Heart right ventricle (tissue), 16 donors: Measurements from ENCODE around the gene LYPD5. TPM values are rescaled to one million over a fixed set of nuclear protein-coding genes. Genes with fewer than 3 reads are reported as not detected.

Experiments used
- ATAC-seq, 8 donors: fragments of 200-7000 bp; cut with Tn5 transposase; one replicate each; pipeline ENCODE4 v1.9.1; 2020; ENCODE audit warnings: mild to moderate bottlenecking in 8 of 8, moderate library complexity in 8 of 8, moderate number of reproducible peaks in 1 of 8
- DNase-seq, 2 donors: peaks; one replicate each; pipeline ENCODE4 v3.0.0-alpha.2; 2020
- H3K27ac ChIP-seq, 10 donors: fragments of 200-600 bp; sonication (generic) in 2 of 10; one replicate each; pipeline versions ENCODE4 v1.5.0 to v1.8.0; 2020 to 2022; ENCODE audit warnings: mild to moderate bottlenecking in 3 of 10
- H3K27me3 ChIP-seq, 7 donors: fragments of 200-600 bp; one replicate each; pipeline ENCODE4 v1.8.0; 2021 to 2022; ENCODE audit warnings: mild to moderate bottlenecking in 2 of 7
- H3K36me3 ChIP-seq, 9 donors: fragments of 200-600 bp; sonication (generic) in 1 of 9; one replicate each; pipeline versions ENCODE4 v1.5.0 to v1.8.0; 2020 to 2022; ENCODE audit warnings: mild to moderate bottlenecking in 2 of 9
- H3K4me1 ChIP-seq, 9 donors: fragments of 200-600 bp; sonication (generic) in 1 of 9; one replicate each; pipeline versions ENCODE4 v1.5.0 to v1.8.0; 2020 to 2022; ENCODE audit warnings: mild to moderate bottlenecking in 4 of 9
- H3K4me3 ChIP-seq, 10 donors: fragments of 200-600 bp; sonication (generic) in 2 of 10; one replicate each; pipeline versions ENCODE4 v1.5.0 to v1.8.0; 2020 to 2022; ENCODE audit warnings: mild to moderate bottlenecking in 7 of 10, moderate library complexity in 2 of 10
- H3K9me3 ChIP-seq, 11 donors: fragments of 200-600 bp in 10 of 11; sonication (generic) in 2 of 11; one replicate each; pipeline versions ENCODE4 v1.5.0 to v1.8.0; 2013 to 2022; ENCODE audit warnings: mild to moderate bottlenecking in 2 of 11, control low read depth in 1 of 11, moderate library complexity in 1 of 11
- WGBS, 2 donors: extraction: QIAGEN DNeasy Blood & Tissue Kit; methylation state at CpG; one replicate each; pipeline ENCODE4 v1.1.7; 2013; ENCODE audit warnings: inconsistent platforms in 1 of 2; 5-methylcytosine and 5-hydroxymethylcytosine counted together
- intact Hi-C, 10 donors: fragments of 100-400 bp; cut with DNase I; formaldehyde crosslinking; loops; one replicate each; pipeline versions ENCODE4 v1.11.1 to v1.14.2; 2022
- polyA plus RNA-seq, 2 donors: library from polyadenylated mRNA; stranded (reverse); fragments of 200-250 nt; gene quantifications; one replicate each; pipeline ENCODE4 v1.2.3, GENCODE V29; 2013
- total RNA-seq, 10 donors: library from RNA; stranded (reverse); fragmentation: NEBNext Ultra II Directional in 3 of 10; extraction: Animal tissue kit (Norgen Biotek cat#: 25700) in 3 of 10; gene quantifications; one replicate each; pipeline versions ENCODE4 v1.2.1 to v1.2.4, GENCODE V29; 2021 to 2023
- TF ChIP-seq, protein P1 (sequence below), 9 donors: fragments of 200-600 bp; sonication (generic) in 2 of 9; IDR thresholded peaks; one replicate each; pipeline versions ENCODE4 v1.5.0 to v1.8.0; 2021 to 2022; ENCODE audit warnings: antibody characterized with exemption in 9 of 9, mild to moderate bottlenecking in 5 of 9, moderate library complexity in 1 of 9
- donor health status: Arrhythmogenic right ventricular cardiomyopathy.
- donor health status: ischemic (EF 13 %, LVEDD 7.1; RV severe dilation, severe dysfunction).
- donor health status: healthy with polysubstance abuse.
- donor health status: DM: no; HTN: yes; CAD: no.
- donor health status: DM: no; HTN: no; CAD: no.
- donor health status: ischemic (EF 25% LVEDD 6.9; RV normal size, moderate dysfunction).
- donor health status: ischemic (EF 25% LVEDD 5.7; RV mildly dilated, moderate dysfunction).
- donor health status: healthy.
- donor health status: DM: yes; HTN: yes; CAD: no.
- donor health status: Ischemic cardiomyopathy.
- donor health status: ischemic (EF 35%, LVEDD 5.7; RV mildly dilated, moderate dysfunction).
- donor health status: nonischemic (EF 11% LVEDD 7.7; RV severe dilation, severe dysfunction).
- donor health status: DM: yes; HTN: yes; CAD: no.
- donor health status: PGD.
- donor health status: ischemic (EF 29% LVEDD 5.4; RV normal size, mild dysfunction).
- donor health status: nonischemic (EF 23%, LVEDD 6.1; RV moderate dilation, normal function).

The LYPD5 gene
- total and polyA plus RNA-seq, 12 donors, result 0.24 to 5.3 (median 0.90) TPM

DNA sequence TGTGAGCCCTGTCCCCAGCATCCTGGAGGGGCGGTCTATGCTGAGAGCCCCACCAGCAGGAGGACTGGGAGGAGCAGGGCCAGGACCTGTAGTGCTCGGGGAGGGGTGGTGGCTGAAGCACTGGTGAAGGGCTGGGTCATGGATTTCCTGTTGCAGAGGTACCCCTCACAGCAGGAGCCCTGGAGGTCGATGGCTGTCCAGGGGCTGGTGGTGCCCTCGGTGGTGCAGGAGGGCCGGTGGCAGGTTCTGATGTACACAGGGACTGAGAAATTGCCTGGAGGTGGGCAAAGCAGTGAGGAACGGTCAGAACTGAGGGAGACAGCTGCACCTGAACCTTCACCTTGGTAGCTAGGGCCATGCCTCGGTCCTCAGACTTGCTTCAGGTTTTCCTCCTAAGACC is 4.7 kb downstream of the LYPD5 start:
- ATAC-seq (no peak), DNase-seq (no peak)
- Histone ChIP-seq H3K4me1 (peaks cover 0 to 18% (median 7%) of the 10 kb centered on the region in 9 donors), H3K36me3 (no peaks in the 10 kb centered on the region), H3K27ac (no peak overlapping the region), H3K9me3 (no peaks in the 10 kb centered on the region), H3K27me3 (peaks cover 0 to 61% (median 44%) of the 10 kb centered on the region in 7 donors), H3K4me3 (no peak overlapping the region)
- intact Hi-C loops, result no loop called here
- TF ChIP-seq, protein P1, sequence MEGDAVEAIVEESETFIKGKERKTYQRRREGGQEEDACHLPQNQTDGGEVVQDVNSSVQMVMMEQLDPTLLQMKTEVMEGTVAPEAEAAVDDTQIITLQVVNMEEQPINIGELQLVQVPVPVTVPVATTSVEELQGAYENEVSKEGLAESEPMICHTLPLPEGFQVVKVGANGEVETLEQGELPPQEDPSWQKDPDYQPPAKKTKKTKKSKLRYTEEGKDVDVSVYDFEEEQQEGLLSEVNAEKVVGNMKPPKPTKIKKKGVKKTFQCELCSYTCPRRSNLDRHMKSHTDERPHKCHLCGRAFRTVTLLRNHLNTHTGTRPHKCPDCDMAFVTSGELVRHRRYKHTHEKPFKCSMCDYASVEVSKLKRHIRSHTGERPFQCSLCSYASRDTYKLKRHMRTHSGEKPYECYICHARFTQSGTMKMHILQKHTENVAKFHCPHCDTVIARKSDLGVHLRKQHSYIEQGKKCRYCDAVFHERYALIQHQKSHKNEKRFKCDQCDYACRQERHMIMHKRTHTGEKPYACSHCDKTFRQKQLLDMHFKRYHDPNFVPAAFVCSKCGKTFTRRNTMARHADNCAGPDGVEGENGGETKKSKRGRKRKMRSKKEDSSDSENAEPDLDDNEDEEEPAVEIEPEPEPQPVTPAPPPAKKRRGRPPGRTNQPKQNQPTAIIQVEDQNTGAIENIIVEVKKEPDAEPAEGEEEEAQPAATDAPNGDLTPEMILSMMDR (IDR thresholded peaks at IDR 0.05), result no peak
- WGBS, 2 donors, result 81 to 86% methylated on average over 7 of the region's 7 CpGs

DNA sequence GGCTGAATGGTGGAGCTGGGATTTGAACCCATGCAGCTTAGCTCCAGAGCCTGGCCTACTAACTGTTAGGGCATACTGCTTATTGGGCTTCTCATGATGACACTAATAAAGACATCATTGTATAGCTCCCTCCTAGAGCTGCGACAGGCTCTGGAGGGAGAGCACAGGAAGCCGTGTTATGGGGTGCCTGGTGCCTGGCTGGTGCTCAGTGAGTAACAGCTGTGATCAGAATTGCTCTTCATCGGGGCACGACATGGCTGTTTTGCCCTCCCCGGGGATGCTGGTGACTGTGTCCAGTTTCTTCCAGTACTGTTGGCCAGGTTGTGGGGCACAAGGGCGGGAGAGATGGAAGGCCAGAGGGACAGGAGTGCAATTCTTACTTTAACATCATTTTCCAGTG is 5.1 kb downstream of the LYPD5 start:
- peaks cover 0 to 18% (median 7%) of the 10 kb centered on the region in 9 donors for H3K4me1 ChIP-seq
- 39 to 49% methylated on average over 6 of the region's 6 CpGs for WGBS, 2 donors
- TF ChIP-seq, protein P1 (IDR thresholded peaks at IDR 0.05), result no peak
- intact Hi-C loops, result no loop called here
- H3K9me3 ChIP-seq, result no peaks in the 10 kb centered on the region
- peaks cover 0 to 61% (median 45%) of the 10 kb centered on the region in 7 donors for H3K27me3 ChIP-seq
- ATAC-seq (no peak), DNase-seq (no peak)
- no peak overlapping the region for H3K4me3 ChIP-seq
- no peaks in the 10 kb centered on the region for H3K36me3 ChIP-seq
- no peak overlapping the region for H3K27ac ChIP-seq

DNA sequence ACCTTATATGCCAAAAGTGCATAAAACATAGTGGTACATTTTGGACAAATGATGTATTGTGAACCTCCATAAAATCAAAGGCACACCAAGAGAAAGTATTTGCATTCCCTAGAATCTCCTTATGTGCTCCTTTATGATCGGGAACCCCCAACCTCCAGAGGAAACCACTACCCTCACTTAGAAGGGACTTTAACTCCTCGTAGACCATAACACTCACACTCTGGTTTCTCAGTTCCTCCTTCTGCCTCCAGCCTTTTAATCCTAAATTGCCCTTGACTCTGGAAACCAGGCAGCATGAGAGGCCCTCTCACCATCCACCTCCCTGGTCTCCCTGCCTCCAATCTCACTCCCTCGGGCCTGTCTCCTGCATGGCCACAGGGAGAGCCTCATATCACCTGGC is 11.7 kb downstream of the LYPD5 start:
- DNase-seq (no peak), ATAC-seq (no peak)
- peaks cover 0 to 34% (median 21%) of the 10 kb centered on the region in 7 donors for H3K27me3 ChIP-seq
- H3K9me3 ChIP-seq, result no peaks in the 10 kb centered on the region
- intact Hi-C loops, result no loop called here
- no peak overlapping the region for H3K27ac ChIP-seq
- H3K4me1 ChIP-seq, result no peaks in the 10 kb centered on the region
- no peak overlapping the region for H3K4me3 ChIP-seq
- WGBS, 2 donors, result 26 to 32% methylated on average over 3 of the region's 3 CpGs
- H3K36me3 ChIP-seq, result no peaks in the 10 kb centered on the region
- TF ChIP-seq, protein P1 (IDR thresholded peaks at IDR 0.05), result no peak

DNA sequence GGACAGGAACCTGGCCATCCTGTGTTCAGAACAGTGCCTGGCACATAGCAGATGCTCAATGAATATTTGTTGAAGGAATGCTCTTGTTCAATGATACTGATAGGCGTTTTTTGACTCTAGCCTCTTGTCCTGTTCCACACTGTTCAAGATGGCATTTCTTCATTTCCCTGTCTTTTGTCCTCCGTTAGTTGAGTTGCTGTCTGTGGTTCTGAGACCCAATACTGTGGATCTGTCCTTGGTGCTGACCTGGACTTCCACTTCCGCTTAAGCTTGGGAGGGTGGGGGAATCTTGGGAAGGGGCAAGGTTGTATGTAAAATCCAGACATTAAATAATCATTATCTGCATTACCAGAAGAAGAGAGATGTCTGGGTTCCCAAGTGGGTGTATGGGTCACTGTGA is 13.2 kb downstream of the LYPD5 start:
- 8 to 9% methylated on average over 3 of the region's 3 CpGs for WGBS, 2 donors
- Histone ChIP-seq H3K36me3 (no peaks in the 10 kb centered on the region), H3K4me1 (peaks cover 0 to 15% (median 2%) of the 10 kb centered on the region in 9 donors), H3K27ac (no peak overlapping the region), H3K4me3 (no peak overlapping the region), H3K9me3 (no peaks in the 10 kb centered on the region), H3K27me3 (peaks cover 0 to 21% (median 15%) of the 10 kb centered on the region in 7 donors)
- intact Hi-C loops, result loop anchor here in 2 of 10 donors (10.0 kb wide), 3 partner anchors 114 to 244 kb away; partner anchors contain the start of gene PLAUR (in 1 of the 2)
- ATAC-seq (no peak), DNase-seq (no peak)
- TF ChIP-seq, protein P1 (IDR thresholded peaks at IDR 0.05), result no peak
